SU-DHL-6 (cell line): ENCODE measurements around the gene EWSR1.

Source experiments
- CTCF ChIP-seq: fragments of 200-600 bp; sonication (generic); IDR thresholded peaks from one replicate; pipeline ENCODE4 v1.5.1; 2017; ENCODE audit warnings: antibody characterized with exemption, mild to moderate bottlenecking, low read length, moderate library complexity; ENCODE audit not compliant: insufficient read depth, poor library complexity, severe bottlenecking
- EZH2phosphoT487 ChIP-seq: fragments of 200-600 bp; sonication (generic), shearing (Covaris generic); conservative IDR thresholded peaks from 2 replicates; pipeline ENCODE4 v1.6.1; 2018; ENCODE audit warnings: mild to moderate bottlenecking, antibody characterized with exemption, low read length, moderate library complexity, mixed read lengths

GRCh38 chr22:29314537-29315285 is 46.6 kb downstream of the EWSR1 start:
- TF ChIP-seq CTCF (no peak), EZH2phosphoT487 (no peak)
